SW480 (cell line): Measurements from ENCODE around the gene OAS1.
"Not testable (repeated sequence)": the region's sequence is repeated elsewhere in the genome, so short reads cannot be mapped to it uniquely, and the experiment has no call there.

Source experiments
- DNase-seq: peaks from one replicate; pipeline ENCODE4 v3.0.0-alpha.2; 2016; ENCODE audit warnings: low spot score

The OAS1 gene

DNA sequence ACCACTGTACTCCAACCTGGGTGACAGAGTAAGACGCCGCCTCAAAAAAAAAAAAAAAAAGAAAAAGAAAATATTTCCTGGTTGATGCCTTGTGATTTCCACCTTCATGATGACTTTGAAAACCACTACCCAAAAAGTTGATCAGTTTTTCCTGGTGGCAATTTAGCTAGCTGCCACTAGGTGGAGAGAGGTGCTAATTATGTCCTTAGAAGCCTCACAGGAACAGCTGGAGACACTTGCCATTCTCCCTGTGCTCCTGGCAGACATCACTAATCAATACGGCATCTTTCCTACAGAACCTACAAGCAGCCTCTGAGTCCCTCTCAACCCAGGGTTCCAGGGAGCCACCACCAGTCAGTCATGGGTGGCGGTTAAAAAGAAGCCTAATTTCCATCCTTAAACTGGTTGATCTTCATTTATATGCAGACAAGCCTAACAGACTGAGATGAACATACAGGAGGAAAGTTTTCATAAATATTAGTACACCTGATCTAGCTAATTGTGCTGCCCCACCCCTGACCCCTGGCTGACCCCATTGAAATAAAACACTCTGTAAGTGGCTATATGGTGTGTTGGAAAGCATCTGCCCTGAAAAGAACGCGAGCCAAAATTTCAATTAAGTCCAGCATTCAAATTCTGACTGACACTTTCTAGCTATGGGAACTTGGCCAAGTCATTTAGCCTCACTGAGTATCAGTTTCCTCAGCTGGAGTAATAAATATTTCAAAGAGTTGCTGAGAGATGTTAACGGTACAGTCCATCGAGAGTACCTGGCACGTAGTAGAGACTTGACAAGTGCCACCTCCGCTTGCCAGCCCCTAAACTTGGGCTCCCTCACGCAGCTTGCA lies 6.2 kb upstream of the OAS1 start:
- peak; percentile 53 for DNase-seq

DNA sequence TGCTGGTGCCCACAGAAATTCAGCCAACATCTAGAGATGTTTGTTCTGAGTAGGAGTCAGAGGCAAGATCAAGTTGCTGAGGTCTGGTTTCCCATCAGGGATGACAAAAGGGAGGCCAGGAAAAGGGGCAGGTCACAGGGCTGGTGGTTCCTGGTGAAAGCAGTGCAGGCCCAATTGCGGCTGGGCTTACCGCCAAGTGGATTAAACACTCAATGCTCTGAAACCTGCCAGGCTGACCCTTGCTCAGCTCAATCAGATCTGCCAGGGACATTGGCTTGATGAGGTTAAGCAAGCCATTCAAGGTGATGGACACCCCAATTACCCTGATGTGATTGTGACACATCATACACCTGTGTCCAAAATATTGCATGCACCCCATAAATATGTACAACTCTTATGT lies 5.5 kb upstream of the OAS1 start:
- DNase-seq = no peak

DNA sequence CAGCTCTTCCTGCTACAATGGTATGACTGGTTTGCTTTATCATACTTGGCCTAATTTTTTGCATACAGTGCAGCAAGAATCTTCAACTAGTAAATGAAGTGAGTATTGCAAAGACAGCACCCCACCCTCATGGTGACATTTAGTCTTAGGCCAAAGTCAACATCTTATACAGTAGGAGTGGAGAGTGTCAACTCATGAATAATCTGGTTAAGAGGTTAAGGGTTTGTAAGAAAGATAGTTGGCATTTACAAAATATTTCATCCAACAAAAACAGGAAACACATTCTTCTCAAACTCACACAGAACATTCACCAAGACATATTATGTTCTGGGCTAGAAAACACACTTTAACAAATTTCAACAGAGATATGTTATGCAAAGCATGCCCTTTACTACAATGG lies 2.2 kb upstream of the OAS1 start:
- DNase-seq = no peak

DNA sequence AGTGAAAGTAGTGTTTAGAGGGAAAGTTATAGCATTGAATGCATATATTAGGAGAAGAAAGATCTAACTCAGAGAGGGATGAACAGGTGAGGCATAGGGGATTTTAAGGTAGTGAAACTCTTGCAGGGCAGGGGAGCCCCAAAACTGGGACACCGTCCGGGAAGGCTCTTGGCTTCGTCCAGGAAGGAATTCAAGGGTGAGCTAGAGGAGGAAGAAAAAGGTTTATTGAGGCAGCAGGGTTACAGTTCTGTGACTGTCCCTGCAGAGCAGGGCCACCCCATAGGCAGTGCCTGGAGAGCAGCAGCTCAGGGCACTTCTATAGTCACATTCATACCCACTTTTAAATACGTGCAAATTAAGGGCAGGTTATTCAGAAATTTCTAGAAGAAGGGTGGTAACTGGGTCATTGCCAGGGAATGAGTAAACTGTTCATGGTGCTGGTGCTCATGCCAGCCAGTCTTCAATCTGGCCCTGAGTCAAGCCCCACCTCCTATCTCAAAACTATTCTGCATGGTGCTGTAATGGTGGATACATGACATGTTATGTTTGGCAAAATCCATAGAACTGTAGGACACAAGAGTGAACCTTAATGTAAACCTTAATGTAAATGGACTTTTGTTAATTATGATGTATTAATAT lies 1.2 kb upstream of the OAS1 start:
- no peak for DNase-seq

DNA sequence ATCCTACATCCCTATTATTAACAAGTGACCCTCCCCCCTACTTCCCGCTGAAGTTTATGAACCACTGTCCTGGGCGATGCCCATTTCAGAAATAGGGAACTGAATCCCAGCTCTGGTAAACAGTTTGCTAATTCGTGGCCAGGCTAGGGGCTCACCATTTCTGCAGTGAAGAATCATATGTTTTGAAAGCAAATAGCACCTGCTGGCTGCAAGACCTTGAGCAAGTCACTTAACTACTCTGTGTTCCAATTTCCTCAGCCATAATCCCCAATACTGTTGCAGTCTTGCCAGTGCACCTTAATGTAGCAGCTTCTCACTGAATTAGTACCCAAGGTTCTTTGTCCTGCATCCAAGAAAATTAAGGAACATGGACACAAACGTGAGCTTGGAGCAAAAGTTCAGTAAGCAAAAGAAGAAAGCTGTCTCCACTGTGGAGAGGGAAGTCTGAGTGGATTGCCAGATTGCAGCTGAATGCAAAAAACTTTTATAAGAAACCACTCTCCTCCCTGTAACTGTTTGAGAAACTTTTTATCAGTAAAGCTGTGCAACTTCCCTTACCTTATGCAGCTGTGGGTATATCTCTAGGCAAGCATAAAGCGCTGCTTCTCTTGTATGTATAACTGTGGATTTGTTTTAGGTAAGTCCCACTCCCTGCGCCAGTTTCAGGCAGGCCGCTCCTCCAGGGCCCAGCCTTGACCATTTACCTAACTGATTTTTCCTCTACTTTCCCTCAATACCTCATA lies 824 bp downstream of the OAS1 start:
- DNase-seq = no peak

DNA sequence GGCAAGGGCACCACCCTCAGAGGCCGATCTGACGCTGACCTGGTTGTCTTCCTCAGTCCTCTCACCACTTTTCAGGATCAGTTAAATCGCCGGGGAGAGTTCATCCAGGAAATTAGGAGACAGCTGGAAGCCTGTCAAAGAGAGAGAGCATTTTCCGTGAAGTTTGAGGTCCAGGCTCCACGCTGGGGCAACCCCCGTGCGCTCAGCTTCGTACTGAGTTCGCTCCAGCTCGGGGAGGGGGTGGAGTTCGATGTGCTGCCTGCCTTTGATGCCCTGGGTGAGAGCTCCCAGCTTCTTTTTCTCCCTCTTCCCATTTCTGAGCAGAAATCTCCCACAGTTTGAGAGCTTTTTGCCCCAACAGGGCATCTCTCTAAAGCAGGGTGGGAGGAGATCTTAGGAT lies 1.8 kb downstream of the OAS1 start:
- no peak for DNase-seq

DNA sequence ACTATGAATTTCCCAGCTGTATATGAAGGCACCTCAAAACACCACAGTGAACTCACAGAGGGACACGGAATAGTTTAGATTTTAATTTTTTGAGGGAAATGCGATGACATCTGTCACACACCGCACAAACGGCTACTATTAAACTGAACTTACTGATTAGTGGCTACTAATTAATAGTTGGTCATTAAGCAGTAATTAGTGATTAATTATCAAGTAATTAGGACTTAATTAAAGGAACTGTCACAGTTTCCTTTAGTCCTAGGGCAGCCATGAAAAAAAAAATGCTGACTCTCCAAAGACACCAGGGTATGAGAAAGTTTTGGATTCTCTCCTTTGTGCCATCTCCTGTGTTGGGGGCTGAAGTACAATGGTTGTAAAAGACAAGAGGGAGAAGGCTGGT lies 2.9 kb downstream of the OAS1 start:
- no peak for DNase-seq

DNA sequence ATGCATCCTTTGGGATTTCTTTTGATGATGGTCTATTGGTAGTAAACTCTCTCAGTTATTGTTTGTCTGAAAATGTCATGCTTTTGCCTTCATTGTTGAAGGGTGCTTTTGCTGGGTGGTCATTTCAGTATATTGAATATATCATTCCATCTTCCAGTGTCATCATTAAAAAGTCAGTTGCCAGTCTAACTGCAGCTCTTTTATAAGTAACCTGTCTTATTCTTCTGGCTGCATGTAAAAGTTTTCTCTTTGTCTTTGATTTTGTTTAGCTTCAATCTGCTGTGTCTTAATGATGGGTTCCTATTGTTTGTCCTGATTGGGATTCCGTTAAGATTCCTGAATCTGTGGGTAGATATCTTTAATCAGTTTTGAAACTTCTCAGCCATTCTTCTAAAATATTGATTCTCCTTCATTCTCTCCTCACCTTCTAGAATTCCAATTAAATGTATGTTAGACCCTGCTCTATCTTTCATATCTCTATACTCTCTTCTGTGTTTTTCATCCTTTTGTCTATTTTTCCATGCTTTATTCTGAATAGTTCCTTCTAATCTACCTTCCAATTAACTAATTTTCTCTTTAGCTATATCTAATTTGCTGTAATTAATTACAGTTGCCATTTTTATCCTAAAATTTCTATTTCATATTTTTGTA lies 6.4 kb downstream of the OAS1 start:
- DNase-seq = no peak

DNA sequence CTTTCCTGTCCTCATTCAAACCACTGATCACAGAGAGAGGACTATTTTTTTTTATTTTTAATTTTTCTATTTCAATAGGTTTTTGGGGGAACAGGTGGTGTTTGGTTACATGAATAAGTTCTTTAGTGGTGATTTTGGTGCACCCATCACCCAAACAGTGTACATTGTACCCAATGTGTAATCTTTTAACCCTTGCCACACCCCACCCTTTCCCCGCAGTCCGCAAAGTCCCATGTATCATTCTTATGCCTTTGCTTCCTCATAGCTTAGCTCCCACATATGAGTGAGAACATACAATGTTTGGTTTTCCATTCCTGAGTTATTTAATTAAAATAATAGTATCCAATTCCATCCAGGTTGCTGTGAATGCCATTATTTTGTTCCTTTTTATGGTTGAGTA lies 7.1 kb downstream of the OAS1 start:
- not testable (repeated sequence) for DNase-seq

DNA sequence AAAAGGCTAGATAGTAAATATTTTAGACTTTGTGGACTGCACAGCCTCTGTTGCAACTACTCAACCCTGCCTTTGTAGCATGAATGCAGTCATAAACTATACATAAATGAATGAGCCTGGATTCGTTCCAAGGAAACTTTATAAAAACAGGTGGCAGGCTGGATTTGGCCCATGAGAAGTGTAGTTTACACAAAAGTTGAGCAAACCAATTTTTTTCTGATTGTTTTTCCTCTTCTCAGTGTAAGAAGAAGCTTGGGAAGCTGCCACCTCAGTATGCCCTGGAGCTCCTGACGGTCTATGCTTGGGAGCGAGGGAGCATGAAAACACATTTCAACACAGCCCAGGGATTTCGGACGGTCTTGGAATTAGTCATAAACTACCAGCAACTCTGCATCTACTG lies 9.5 kb downstream of the OAS1 start:
- DNase-seq = no peak

DNA sequence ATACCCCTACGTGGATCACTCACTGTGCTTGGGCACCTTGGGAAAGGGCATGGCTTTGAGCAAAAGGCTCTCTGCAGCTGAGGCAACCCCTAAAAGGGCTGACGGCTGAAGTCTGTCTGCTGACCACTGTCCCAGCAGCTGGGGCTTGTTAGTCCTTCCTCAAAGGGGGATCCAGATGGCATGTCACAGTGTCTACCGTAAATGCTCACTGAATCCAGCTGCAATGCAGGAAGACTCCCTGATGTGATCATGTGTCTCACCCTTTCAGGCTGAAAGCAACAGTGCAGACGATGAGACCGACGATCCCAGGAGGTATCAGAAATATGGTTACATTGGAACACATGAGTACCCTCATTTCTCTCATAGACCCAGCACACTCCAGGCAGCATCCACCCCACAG lies 12.4 kb downstream of the OAS1 start:
- DNase-seq = no peak

DNA sequence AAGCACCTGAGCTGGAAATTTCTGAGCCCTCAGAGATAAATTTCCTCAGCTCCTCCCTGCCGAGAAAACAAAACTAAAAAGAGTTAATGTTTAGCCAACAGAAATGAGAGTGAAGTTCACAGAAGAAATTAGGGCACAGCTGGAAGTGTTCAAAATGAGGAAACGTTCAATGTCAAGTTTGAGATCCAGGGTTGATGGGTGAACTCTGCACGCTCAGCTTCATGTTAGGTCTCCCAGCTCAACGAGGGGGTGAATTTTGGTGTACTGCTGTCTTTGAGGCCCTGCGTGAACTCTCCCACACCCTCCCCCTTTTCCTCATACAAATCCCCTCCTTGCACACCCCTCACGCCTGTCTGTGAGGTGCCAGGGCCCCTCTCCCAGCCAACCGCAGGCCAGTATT lies 18.2 kb downstream of the OAS1 start:
- DNase-seq = no peak

DNA sequence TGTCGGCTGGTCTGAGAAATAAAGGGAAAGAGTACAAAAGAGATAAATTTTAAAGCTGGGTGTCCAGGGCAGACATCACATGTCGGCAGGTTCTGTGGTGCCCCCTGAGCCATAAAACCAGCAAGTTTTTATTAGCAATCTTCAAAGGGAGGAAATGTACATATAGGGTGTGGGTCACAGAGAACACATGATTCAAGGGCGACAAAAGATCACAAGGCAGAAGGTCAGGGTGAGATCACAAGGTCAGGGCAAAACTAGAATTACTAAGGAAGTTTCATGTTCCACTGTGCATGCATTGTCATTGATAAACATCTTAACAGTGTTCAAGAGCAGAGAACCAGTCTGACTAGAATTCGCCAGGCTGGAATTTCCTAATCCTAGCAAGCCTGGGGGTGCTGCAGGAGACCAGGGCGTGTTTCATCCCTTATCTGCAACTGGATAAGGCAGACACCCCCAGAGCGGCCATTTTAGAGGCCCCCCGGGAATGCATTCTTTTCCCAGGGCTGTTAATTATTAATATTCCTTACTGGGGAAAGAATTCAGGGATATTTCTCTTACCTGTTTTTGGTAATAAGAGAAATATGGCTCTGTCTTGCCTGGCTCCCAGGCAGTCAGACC lies 19.8 kb downstream of the OAS1 start:
- DNase-seq = not testable (repeated sequence)

DNA sequence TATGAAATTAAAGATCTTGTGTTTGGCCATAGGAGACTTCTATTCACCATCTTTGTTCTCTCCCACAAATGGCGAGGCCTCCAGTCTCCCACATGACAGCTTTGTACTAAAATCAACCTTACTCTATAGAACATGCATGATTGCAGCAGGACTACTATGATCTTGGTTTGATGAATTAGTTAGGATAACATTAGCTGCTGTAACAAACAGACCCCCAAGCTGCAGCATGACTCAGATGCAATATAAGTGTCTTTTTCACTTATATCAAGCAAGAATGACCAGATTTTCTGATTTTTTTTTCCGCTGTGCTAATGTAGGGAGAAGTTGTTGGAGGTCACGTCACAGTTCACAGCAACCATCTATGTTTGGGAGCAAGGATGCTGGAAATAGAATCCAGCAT lies 20.7 kb downstream of the OAS1 start:
- no peak for DNase-seq

DNA sequence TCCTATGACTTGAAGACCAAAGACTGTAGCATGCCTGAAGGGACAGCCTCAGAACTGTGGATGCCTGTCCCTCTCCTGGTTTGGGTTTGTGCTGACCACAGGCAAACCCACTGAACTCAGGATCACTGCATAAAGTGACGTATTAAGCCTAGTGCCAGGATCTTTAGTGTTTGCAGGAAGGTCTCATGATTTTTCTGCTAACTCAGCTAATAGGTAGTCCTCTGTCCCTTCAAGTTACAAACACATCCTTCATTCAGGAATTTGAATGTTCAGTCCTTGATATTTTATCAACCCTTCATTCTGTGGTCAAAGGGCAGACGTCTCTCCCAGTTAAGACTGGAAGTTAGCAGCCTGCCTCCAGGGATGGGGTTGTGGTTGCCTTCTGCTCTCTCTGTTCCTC lies 21.2 kb downstream of the OAS1 start:
- no peak for DNase-seq

DNA sequence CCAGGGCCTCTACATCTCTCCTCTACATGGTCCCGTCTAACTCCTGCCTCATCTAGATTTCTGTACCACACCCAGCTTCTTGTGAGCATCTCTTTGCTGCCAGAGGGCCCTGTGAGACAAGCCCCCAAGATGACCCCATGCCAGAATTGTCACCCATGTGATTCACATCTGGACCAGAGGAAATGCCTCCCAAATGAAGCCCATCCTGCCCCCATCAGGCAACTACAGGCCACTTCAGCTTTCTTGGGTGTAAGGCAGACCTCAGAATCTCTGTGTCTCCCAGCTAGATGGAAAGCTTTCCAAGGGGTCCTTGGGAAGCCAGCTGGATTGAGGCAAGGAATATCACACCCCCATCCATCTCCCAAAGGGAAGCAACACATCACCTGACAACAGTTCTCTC lies 22.2 kb downstream of the OAS1 start:
- no peak for DNase-seq

DNA sequence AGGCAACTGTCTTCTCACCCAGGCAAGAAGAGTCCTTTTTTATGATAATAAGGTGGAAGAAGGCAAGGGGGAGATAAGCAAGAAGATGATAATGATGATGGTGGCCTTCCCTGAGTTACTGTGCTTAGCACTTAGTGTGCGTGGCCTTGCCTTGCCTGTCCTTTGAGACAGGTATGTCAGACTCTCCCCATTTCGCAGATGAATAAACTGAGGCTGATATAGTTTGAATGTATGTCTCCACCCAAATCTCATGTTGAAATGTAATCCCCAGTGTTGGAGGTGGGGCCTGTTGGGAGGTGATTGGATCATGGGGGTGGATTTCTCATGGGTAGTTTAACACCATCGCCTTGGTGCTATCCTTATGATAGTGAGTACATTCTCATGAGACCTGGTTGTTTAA lies 23.0 kb downstream of the OAS1 start:
- DNase-seq = no peak

DNA sequence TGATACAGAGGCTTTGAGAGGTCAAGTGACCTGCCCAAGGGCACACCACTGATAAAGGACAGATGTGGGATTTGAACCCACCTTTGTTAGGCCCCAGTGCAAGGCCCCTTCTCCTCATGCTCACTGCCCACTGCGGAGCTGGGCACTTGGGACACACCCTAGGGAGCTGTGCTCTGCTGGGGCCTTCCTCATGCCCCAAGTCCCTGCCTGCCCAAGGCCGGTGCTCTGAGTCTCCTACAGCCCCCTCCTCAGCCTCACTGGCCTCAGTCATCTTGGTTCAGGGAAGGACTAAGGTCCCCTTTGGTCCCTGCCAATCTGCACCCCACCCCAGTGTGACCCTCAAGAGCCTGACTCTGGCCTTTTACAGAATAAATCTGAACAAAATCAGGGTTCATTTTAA lies 23.6 kb downstream of the OAS1 start:
- DNase-seq = no peak

DNA sequence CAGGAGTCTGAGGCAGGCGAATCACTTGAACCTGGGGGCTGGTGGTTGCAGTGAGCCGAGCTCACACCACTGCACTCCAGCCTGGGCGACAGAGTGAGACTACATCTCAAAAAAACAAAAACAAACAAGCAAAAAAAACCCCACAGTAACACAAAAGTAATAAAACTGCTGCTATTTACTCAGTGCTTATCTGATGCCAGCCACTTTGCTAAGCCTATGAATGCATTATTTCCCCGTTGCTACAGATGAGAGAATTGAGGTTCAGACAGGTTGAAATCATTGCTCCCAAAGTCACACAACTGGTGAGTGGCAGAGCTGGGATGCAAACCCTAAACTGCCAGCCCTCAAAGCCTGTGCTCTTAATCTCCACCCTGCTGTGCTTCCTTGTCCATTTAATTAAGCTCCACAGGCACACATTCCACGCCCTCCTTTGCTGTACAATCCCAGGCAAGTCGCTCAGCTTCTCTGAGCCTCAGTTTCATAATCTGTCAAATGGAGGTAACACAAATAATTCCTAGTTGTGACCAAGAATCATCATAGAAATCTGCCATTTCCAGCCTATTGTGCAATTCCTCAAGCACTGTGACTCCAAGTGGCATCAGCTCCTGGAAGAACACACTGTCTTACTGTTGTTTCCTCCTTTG lies 25.8 kb downstream of the OAS1 start:
- DNase-seq = no peak

DNA sequence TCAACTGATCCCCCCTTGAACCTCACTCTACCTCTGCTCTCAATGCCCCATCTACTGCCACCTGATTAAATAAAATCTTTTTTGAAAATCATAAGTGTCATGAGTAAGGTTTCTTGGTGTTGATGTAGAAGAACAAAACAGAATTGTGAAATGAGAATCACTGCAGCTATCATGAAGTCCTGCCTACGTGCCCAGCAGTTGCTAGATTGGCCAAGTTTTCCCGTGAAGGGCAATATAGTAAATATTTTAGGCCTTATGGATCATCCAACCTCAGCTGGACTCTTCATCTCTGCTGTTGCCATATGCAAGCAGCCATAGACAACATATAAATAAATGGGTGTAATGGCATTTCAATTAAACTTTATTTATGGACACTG lies 26.4 kb downstream of the OAS1 start:
- DNase-seq = no peak

DNA sequence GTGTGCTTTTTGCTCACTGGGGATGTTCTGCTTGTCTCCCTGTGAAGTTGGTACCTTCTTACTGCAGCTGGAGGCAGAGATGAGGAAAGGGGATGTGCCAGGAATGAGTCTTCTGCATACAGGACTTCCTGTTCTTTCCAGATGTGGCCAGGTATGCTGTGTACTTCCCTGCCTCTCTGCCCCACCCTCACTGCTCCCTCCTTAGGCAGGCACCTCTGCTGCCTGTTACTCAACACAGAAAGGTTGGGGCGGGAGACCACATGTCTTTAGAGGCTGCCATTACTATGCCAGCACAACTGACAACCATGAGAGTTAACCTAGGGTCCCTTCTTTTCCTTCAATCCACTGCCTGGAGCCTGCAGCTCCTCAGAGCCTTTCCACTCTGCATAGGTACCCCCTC lies 29.5 kb downstream of the OAS1 start:
- no peak for DNase-seq

DNA sequence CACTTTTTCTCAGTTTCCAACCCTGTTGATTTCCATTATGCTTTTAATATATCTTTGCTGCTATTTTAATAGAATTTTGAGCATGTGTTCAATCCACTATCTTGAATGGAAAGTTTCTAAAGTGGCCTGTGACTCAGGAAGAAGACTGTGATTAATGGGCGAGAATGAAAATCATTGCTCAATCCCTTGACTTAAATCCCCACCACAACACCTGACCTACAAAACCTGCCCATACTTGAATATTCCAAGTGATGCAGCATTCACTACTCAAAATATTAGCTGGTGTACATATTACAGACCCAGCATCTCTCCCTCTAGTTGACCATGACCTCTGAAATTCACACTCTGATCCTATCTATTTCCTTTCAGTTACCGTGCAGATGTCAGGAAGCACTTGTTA lies 30.2 kb downstream of the OAS1 start:
- DNase-seq = no peak
